Ascending aorta (tissue), 2 donors: ENCODE data around the gene GPR137. TPM values are rescaled to one million over a fixed set of nuclear protein-coding genes. Genes with fewer than 3 reads are reported as not detected.

ENCODE experiments used
- DNase-seq, 2 donors: peaks; one replicate each; pipeline ENCODE4 v3.0.0-alpha.2; 2019; ENCODE audit warnings: low spot score in 2 of 2
- H3K27ac ChIP-seq, 2 donors: fragments of 200-600 bp; sonication (generic); one replicate each; pipeline ENCODE4 v1.5.1; 2016 to 2017; ENCODE audit warnings: mild to moderate bottlenecking in 1 of 2
- H3K27me3 ChIP-seq: fragments of 200-600 bp; sonication (generic); one replicate; pipeline ENCODE4 v1.5.1; 2017
- H3K36me3 ChIP-seq, 2 donors: fragments of 200-600 bp; sonication (generic); one replicate each; pipeline ENCODE4 v1.5.1; 2016
- H3K4me1 ChIP-seq, 2 donors: fragments of 200-600 bp; sonication (generic); one replicate each; pipeline ENCODE4 v1.5.1; 2016 to 2017; ENCODE audit warnings: mild to moderate bottlenecking in 1 of 2
- H3K4me3 ChIP-seq, 2 donors: fragments of 200-600 bp; sonication (generic); one replicate each; pipeline ENCODE4 v1.5.1; 2016 to 2017; ENCODE audit warnings: mild to moderate bottlenecking in 1 of 2
- H3K9me3 ChIP-seq, 2 donors: fragments of 200-600 bp; sonication (generic); one replicate each; pipeline ENCODE4 v1.5.1; 2016
- intact Hi-C: fragments of 100-400 bp; cut with DNase I; formaldehyde crosslinking; loops from one replicate; pipeline ENCODE4 v1.15.1; 2023
- total RNA-seq: library from RNA; depleted of rRNA; stranded (reverse); fragments of >200 nt; gene quantifications from one replicate; pipeline ENCODE4 v1.1.0, GENCODE V29; 2016
- TF ChIP-seq, protein P1 (sequence below), 3 experiments: fragments of 200-600 bp in 2 of 3; fragments of 450-650 bp in 1 of 3; sonication (generic) in 2 of 3; IDR thresholded peaks; one replicate each; pipeline ENCODE4 v1.5.1; 2016 to 2019; ENCODE audit warnings: antibody characterized with exemption in 3 of 3, mild to moderate bottlenecking in 1 of 3, moderate library complexity in 1 of 3

GPR137 gene
- total RNA-seq, 1 donor from 2014 or later, result 3.9 TPM

GRCh38 chr11:64276653-64277431, 8.8 kb upstream of the GPR137 start:
- Histone ChIP-seq H3K36me3 (peaks cover 13 to 39% of the 10 kb centered on the region in 2 donors), H3K27me3 (no peaks in the 10 kb centered on the region), H3K9me3 (no peaks in the 10 kb centered on the region), H3K4me1 (peaks cover 1 to 4% of the 10 kb centered on the region in 2 donors), H3K4me3 (no peak overlapping the region), H3K27ac (no peak overlapping the region)
- intact Hi-C loops, result no loop called here
- no peak for DNase-seq
- TF ChIP-seq, protein P1, sequence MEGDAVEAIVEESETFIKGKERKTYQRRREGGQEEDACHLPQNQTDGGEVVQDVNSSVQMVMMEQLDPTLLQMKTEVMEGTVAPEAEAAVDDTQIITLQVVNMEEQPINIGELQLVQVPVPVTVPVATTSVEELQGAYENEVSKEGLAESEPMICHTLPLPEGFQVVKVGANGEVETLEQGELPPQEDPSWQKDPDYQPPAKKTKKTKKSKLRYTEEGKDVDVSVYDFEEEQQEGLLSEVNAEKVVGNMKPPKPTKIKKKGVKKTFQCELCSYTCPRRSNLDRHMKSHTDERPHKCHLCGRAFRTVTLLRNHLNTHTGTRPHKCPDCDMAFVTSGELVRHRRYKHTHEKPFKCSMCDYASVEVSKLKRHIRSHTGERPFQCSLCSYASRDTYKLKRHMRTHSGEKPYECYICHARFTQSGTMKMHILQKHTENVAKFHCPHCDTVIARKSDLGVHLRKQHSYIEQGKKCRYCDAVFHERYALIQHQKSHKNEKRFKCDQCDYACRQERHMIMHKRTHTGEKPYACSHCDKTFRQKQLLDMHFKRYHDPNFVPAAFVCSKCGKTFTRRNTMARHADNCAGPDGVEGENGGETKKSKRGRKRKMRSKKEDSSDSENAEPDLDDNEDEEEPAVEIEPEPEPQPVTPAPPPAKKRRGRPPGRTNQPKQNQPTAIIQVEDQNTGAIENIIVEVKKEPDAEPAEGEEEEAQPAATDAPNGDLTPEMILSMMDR (IDR thresholded peaks at IDR 0.05), result no peak

DNA sequence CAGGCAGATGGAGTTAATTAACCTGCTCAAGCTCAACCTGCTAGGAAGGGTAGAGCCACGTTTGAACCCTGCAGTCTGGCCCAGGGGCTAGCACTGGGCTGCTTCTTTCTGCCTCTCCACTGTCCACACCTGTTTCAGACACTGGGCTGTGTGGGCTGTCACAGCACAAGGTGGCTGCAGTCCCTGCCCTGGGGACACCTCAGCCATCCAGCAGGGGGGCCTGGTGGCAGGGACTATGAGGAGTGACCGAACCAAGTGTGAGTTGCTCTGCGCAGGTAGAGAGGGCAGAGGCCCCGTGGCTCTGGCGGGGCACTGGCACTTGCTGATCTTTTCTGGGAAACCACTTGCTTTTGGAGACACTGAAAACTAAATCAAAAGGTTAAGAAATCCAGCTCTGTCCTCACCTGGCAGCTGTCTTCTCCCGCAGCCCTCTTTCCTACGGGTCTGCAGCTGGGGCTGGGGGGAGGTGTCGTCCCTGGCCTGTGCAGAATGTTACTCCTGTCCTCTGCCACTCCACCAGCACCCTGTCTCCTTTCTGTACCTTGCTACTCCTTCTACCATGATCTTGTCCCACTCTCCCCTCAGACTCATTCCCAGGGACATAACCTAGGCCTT, 7.0 kb upstream of the GPR137 start:
- H3K4me1 ChIP-seq, result peaks cover 0 to 9% of the 10 kb centered on the region in 2 donors
- intact Hi-C loops, result no loop called here
- no peak for DNase-seq
- H3K27me3 ChIP-seq, result no peaks in the 10 kb centered on the region
- no peak overlapping the region for H3K4me3 ChIP-seq
- H3K36me3 ChIP-seq, result peaks cover 13 to 42% of the 10 kb centered on the region in 2 donors
- TF ChIP-seq, protein P1 (IDR thresholded peaks at IDR 0.05), result no peak
- H3K27ac ChIP-seq, result no peak overlapping the region
- no peaks in the 10 kb centered on the region for H3K9me3 ChIP-seq

DNA sequence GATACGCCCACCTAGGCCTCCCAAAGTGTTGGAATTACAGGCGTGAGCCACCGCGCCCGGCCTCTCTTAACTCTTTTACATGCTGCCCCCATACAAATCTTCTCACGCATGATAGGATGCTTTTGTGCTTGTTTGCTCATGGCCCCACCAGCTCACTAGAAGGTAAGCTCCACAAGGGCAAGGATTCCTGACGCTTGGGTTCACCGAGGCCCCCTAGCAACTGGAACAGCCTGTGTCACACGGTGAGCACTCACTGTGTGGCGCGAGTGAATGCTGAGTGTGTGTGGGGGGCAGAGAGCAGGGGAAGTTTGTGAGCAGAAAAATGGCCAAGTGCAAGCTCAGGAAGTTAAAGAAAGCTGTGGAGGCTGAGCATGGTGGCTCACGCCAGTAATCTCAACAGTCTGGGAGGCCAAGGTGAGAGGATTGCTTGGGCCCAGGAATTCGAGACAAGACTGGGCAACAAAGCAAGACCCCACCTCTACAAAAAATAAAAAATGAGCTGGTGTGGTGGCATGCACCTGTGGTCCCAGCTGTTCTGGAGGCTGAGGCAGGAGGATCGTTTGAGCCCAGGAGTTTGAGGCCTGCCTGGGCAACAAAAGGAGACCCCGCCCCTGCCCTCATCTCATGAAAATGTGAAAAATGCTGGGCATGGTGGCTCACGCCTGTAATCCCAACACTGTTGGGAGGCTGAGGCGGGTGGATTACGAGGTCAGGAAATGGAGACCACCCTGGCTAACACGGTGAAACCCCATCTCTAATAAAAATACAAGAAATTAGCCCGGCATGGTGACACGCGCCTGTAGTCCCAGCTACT, 3.5 kb upstream of the GPR137 start:
- Histone ChIP-seq H3K4me1 (peaks cover 4 to 20% of the 10 kb centered on the region in 2 donors), H3K27ac (no peak overlapping the region), H3K36me3 (peaks cover 8 to 30% of the 10 kb centered on the region in 2 donors), H3K4me3 (no peak overlapping the region), H3K9me3 (no peaks in the 10 kb centered on the region), H3K27me3 (no peaks in the 10 kb centered on the region)
- intact Hi-C loops, result no loop called here
- TF ChIP-seq, protein P1 (IDR thresholded peaks at IDR 0.05), result no peak
- DNase-seq, result no peak

GRCh38 chr11:64283092-64283491, 2.6 kb upstream of the GPR137 start:
- intact Hi-C loops, result no loop called here
- Histone ChIP-seq H3K36me3 (peaks cover 4 to 20% of the 10 kb centered on the region in 2 donors), H3K27ac (no peak overlapping the region), H3K4me1 (peaks cover 4 to 20% of the 10 kb centered on the region in 2 donors), H3K27me3 (no peaks in the 10 kb centered on the region), H3K9me3 (no peaks in the 10 kb centered on the region), H3K4me3 (peak overlapping the region in 1 of 2 donors; percentile 82)
- no peak for DNase-seq
- TF ChIP-seq, protein P1 (IDR thresholded peaks at IDR 0.05), result no peak

GRCh38 chr11:64284048-64284961, 1.3 kb upstream of the GPR137 start, which contains the start of gene BAD:
BAD (minus strand) TSS chr11:64284665; CDS start chr11:64284368, 297 bp downstream.
- TF ChIP-seq, protein P1 (IDR thresholded peaks at IDR 0.05), result no peak
- peaks cover 4 to 20% of the 10 kb centered on the region in 2 donors for H3K4me1 ChIP-seq
- H3K36me3 ChIP-seq, result peaks cover 0 to 8% of the 10 kb centered on the region in 2 donors
- peak; percentile 77 to 97 for DNase-seq
- H3K27me3 ChIP-seq, result no peaks in the 10 kb centered on the region
- H3K4me3 ChIP-seq, result peak within 1 kb of the TSS; percentile 82 to 96
- peak within 1 kb of the TSS; percentile 87 to 95 for H3K27ac ChIP-seq
- intact Hi-C loops, result loop anchor here (1.0 kb wide), 1 partner anchor 14 kb away; no protein-coding TSS in a partner anchor
- H3K9me3 ChIP-seq, result no peaks in the 10 kb centered on the region
